ENCODE results near the gene SHANK1. TPM values are rescaled to one million over a fixed set of nuclear protein-coding genes. Genes with fewer than 3 reads are reported as not detected.
"Not testable (repeated sequence)": the region's sequence is repeated elsewhere in the genome, so short reads cannot be mapped to it uniquely, and the experiment has no call there.

The SHANK1 gene
- total RNA-seq, 2 experiments from 2014 or later, result 0.03 to 13.1 TPM

DNA sequence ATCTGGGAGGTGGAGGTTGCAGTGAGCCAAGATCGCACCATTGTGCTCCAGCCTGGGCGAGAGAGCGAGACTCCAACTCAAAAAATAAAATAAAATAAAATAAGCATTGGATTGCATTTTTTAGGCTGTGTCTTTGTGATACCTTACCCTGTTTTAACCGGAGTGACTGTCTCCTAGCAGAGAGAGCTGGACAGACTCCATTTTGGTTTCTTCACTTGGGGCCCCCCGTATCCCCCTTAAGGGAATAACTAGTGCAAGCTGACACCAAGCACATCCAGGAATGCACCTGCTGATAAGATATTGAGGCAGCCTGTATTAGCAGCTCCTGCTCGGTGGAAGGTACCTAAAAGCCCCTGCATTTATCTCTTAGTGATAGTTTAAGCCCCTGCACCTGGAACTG lies 29.9 kb upstream of the SHANK1 start:
- no peak for DNase-seq (ENCODE audit: low spot score)
- intact Hi-C loops (cut with micrococcal nuclease; ENCODE audit: unreplicated experiment), result no loop called here
- H4K20me1 ChIP-seq (ENCODE audit: insufficient read depth, low read length), result no peaks in the 10 kb centered on the region
- ChIA-PET POLR2A (no interaction called here), CTCF (ENCODE audit: unreplicated experiment) (no interaction called here)
- TF ChIP-seq CTCF (conservative IDR thresholded peaks at IDR 0.05; ENCODE audit: low read length) (no peak), EZH2phosphoT487 (IDR thresholded peaks at IDR 0.05; ENCODE audit: borderline replicate concordance, low read depth, low read length) (no peak)
- no peak overlapping the region for H3K27ac ChIP-seq (ENCODE audit: low read depth, low read length, poor library complexity, severe bottlenecking)
- no peak overlapping the region for H2AFZ ChIP-seq (ENCODE audit: low read length)
- no peaks in the 10 kb centered on the region for H3K79me2 ChIP-seq (ENCODE audit: insufficient read depth, low read depth, low read length)
- no peaks in the 10 kb centered on the region for H3K9me3 ChIP-seq (ENCODE audit: low read length)
- H3K9me2 ChIP-seq (ENCODE audit: insufficient read depth, low read length), result no peaks in the 10 kb centered on the region
- no TSS peak for BruUV-seq (replicated peaks)
- no peaks in the 10 kb centered on the region for H3K36me3 ChIP-seq (ENCODE audit: insufficient read depth, low read length)
- no peak overlapping the region for H3K4me3 ChIP-seq (ENCODE audit: low read depth, low read length, poor library complexity, severe bottlenecking)
- H3K4me1 ChIP-seq (ENCODE audit: insufficient read depth, low read length, poor library complexity, severe bottlenecking), result no peaks in the 10 kb centered on the region
- no peak overlapping the region for H3K4me2 ChIP-seq (ENCODE audit: low read length)

DNA sequence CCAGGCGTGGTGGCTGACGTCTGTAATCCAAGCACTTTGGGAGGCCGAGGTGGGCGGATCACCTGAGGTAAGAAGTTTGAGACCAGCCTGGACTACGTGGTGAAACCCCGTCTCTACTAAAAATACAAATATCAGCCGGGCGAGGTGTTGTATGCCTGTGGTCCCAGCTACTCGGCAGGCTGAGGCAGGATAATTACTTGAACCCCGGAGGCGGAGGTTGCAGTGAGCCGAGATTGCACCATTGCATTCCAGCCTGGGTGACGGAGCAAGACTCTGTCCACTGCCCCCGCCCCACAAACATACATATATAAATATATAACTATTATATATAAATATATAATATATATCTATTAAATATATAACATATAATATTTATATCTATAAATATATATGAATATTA lies 27.5 kb upstream of the SHANK1 start:
- not testable (repeated sequence) for BruUV-seq (replicated peaks); H3K4me3 ChIP-seq (ENCODE audit: low read depth, low read length, poor library complexity, severe bottlenecking)

GRCh38 chr19:50745221-50745620 lies 25.6 kb upstream of the SHANK1 start:
- POLR2A ChIA-PET, result no interaction called here
- H3K4me3 ChIP-seq (ENCODE audit: low read depth, low read length, poor library complexity, severe bottlenecking), result no peak overlapping the region
- no peak overlapping the region for H2AFZ ChIP-seq (ENCODE audit: low read length)
- intact Hi-C loops (cut with micrococcal nuclease; ENCODE audit: unreplicated experiment), result no loop called here
- H3K36me3 ChIP-seq (ENCODE audit: insufficient read depth, low read length), result no peaks in the 10 kb centered on the region
- no peaks in the 10 kb centered on the region for H4K20me1 ChIP-seq (ENCODE audit: insufficient read depth, low read length)
- H3K27ac ChIP-seq (ENCODE audit: low read depth, low read length, poor library complexity, severe bottlenecking), result no peak overlapping the region
- H3K79me2 ChIP-seq (ENCODE audit: insufficient read depth, low read depth, low read length), result no peaks in the 10 kb centered on the region
- no peaks in the 10 kb centered on the region for H3K4me1 ChIP-seq (ENCODE audit: insufficient read depth, low read length, poor library complexity, severe bottlenecking)
- no TSS peak for BruUV-seq (replicated peaks)
- no peak for DNase-seq (ENCODE audit: low spot score)
- no peaks in the 10 kb centered on the region for H3K9me2 ChIP-seq (ENCODE audit: insufficient read depth, low read length)
- CTCF ChIA-PET (ENCODE audit: unreplicated experiment), result no interaction called here
- H3K9me3 ChIP-seq (ENCODE audit: low read length), result no peaks in the 10 kb centered on the region
- no peak for TF ChIP-seq CTCF (conservative IDR thresholded peaks at IDR 0.05; ENCODE audit: low read length)
- TF ChIP-seq EZH2phosphoT487 (IDR thresholded peaks at IDR 0.05; ENCODE audit: borderline replicate concordance, low read depth, low read length), result no peak
- no peak overlapping the region for H3K4me2 ChIP-seq (ENCODE audit: low read length)

More for the DNA sequence above, 27.5 kb upstream of the SHANK1 start:
- H2AFZ ChIP-seq (ENCODE audit: low read length); H3K27ac ChIP-seq (ENCODE audit: low read depth, low read length, poor library complexity, severe bottlenecking); CTCF ChIA-PET (ENCODE audit: unreplicated experiment); H3K79me2 ChIP-seq (ENCODE audit: insufficient read depth, low read depth, low read length); intact Hi-C loops (cut with micrococcal nuclease; ENCODE audit: unreplicated experiment); DNase-seq (ENCODE audit: low spot score); H3K4me2 ChIP-seq (ENCODE audit: low read length); H3K36me3 ChIP-seq (ENCODE audit: insufficient read depth, low read length); POLR2A ChIA-PET; H3K9me2 ChIP-seq (ENCODE audit: insufficient read depth, low read length); H3K9me3 ChIP-seq (ENCODE audit: low read length); H4K20me1 ChIP-seq (ENCODE audit: insufficient read depth, low read length); H3K4me1 ChIP-seq (ENCODE audit: insufficient read depth, low read length, poor library complexity, severe bottlenecking): not testable (repeated sequence)

Measured in OCI-LY7 (cell line).